HG03460 (cell line): Measurements from ENCODE around the gene ARMC5.
"Not testable (repeated sequence)": the region's sequence is repeated elsewhere in the genome, so short reads cannot be mapped to it uniquely, and the experiment has no call there.

Source experiments
- ATAC-seq: cut with Tn5 transposase; IDR thresholded peaks from one replicate; pipeline ENCODE4 v1.9.1; 2021; ENCODE audit not compliant: unreplicated experiment

The ARMC5 gene

GRCh38 chr16:31458844-31459686 is at the start of gene ARMC5:
Gene ARMC5 (plus strand): TSS chr16:31459501. CDS start chr16:31459525, 24 bp downstream.
- peak; percentile 69 for ATAC-seq

DNA sequence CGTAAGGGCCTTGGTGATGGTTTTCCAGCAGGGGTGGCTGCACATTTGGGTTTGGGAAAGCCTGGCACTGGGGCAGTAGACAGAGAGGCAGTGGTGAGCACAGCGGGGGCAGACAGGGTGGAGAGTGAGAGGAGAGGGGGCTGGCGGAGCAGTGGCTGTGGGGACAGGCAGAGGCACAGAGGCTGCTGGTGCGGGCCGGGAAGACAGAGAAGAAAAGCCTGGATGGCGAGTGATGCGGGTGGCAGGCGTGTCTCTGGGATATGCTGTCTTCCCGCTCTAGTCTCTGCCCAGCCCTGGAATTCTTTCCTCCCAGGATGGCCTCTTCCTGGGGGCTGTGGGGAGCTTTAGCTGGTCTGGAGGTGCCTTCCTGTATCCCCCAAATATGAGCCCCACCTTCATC is 49.2 kb upstream of the ARMC5 start:
- ATAC-seq: no peak

DNA sequence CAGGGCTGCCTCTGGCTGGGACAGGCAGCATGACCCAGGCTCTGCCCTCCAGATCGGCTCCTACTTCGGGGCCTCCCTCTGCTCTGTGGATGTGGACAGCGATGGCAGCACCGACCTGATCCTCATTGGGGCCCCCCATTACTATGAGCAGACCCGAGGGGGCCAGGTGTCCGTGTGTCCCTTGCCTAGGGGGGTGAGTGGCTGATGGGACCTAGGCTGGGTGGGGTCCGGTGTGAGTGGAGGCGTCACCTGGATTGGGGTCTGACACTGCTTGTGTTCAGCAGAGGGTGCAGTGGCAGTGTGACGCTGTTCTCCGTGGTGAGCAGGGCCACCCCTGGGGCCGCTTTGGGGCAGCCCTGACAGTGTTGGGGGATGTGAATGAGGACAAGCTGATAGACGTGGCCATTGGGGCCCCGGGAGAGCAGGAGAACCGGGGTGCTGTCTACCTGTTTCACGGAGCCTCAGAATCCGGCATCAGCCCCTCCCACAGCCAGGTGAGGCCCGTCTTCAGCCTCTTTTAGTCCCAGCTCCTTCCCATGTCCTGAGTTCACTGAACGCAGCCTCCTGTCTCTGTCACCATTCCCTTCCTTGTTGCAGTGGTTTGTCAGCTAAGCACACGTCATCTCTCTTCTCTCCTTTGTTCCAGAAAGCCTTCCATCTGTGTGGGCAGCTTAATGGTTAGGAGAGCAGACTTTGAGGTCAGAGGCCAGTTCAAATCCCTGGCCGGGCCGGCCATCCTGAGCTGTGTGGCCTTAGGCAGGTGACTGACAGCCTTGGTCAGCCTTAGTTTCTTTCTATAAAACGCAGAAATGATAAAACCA is 48.1 kb upstream of the ARMC5 start:
- no peak for ATAC-seq

DNA sequence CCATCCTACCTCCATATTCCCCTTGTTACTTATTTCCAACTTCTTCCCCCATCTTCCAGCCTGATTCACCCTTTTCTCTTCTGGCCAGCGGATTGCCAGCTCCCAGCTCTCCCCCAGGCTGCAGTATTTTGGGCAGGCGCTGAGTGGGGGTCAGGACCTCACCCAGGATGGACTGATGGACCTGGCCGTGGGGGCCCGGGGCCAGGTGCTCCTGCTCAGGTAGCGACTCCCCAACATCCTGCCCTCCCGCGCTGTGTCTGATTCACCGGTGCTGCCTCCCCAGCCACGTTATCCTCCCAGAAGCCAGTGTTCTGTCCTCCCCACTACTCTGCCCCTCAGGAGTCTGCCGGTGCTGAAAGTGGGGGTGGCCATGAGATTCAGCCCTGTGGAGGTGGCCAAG is 46.6 kb upstream of the ARMC5 start:
- no peak for ATAC-seq

DNA sequence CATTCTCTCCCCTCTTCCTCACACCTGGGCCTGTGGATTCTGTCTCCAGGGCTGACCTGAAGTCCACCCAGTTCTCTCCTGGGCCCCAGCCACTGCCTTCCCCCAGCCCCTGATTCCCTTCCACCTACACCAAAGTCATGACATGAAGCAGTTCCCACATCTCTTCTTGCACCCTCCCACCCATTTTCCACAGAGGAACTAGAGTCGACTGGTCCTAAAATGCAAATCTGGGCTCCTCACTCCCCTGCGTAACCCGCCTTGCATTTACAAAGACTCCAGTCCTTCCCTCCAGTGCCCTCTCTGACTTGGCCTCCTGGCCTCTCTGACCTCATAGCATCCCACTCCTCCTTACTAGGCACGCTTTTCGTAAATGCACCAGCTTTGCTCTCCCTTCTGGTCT is 45.9 kb upstream of the ARMC5 start:
- ATAC-seq: no peak

- no peak for ATAC-seq
Measured at GRCh38 chr16:31413943-31414342, 45.4 kb upstream of the ARMC5 start.

- ATAC-seq: no peak
Measured at GRCh38 chr16:31414706-31415105, 44.6 kb upstream of the ARMC5 start.

DNA sequence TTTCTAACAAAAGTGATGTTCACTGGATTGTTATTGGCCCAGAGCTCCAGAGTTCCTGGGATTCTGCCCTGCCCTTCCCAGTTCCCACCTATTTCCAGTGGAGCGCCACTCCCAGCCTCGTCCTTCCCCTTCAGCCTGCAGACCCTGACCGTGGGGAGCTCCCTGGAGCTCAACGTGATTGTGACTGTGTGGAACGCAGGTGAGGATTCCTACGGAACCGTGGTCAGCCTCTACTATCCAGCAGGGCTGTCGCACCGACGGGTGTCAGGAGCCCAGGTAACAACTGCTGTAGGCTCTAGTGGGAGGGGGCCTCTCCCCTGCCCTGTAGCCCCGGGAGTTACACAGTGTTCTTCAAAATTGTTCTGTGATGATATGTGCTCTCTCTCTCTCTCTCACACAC is 42.9 kb upstream of the ARMC5 start:
- ATAC-seq: no peak

GRCh38 chr16:31417036-31417435 is 42.3 kb upstream of the ARMC5 start:
- ATAC-seq: not testable (repeated sequence)

GRCh38 chr16:31417916-31418315 is 41.4 kb upstream of the ARMC5 start:
- no peak for ATAC-seq

DNA sequence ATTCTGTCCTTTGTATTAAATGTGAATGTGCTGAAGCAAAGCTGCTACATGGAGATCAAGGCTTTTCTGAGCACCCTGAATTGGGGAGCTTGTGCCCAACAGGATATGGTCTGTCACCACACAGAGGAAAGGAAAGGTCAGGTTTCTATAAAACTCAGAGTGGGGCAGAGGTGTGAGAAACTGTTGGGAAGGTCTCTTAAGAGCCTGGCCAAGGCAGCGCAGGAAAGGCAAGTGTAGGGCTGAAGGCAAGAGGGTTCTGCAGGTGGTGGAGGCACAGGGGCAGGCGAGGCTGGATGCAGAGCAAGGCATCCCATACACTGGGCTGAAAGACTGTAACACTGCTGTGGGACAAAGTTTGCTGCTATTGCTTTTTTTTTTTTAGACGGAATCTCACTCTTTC is 39.3 kb upstream of the ARMC5 start:
- ATAC-seq: no peak

DNA sequence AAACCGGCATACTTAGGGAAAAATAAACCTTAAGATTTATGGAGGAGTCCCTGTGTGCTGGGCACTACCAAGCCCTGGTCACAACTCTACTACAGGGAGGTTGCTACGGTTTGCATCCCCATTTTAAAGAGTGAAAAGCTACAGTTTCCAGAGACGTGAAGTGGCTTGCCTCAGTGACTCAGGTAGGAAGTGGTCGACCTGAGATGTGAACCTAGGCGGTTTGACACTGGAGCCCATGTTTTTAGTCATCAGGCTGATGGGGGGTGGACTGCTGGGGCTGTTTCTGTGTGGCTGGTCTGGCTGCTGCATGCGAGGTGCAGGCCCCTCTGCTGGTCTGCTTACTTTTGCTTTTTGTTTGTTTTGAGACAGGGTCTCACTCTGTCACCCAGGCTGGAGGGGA is 37.7 kb upstream of the ARMC5 start:
- no peak for ATAC-seq

DNA sequence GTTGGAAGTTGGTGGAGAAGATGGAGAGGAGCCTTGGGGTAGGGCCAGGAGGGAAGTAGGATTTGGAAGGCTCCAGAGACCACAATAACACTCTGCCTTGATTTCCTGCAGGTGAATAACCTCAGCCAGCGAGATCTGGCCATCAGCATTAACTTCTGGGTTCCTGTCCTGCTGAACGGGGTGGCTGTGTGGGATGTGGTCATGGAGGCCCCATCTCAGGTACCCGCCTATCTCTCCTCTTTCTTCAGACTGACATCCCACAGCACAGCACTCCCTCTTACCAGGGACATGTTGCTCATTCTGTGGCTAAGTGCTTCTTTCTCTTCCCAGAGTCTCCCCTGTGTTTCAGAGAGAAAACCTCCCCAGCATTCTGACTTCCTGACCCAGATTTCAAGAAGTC is 36.1 kb upstream of the ARMC5 start:
- ATAC-seq: no peak

- no peak for ATAC-seq
Measured at GRCh38 chr16:31423801-31424200, 35.5 kb upstream of the ARMC5 start.

DNA sequence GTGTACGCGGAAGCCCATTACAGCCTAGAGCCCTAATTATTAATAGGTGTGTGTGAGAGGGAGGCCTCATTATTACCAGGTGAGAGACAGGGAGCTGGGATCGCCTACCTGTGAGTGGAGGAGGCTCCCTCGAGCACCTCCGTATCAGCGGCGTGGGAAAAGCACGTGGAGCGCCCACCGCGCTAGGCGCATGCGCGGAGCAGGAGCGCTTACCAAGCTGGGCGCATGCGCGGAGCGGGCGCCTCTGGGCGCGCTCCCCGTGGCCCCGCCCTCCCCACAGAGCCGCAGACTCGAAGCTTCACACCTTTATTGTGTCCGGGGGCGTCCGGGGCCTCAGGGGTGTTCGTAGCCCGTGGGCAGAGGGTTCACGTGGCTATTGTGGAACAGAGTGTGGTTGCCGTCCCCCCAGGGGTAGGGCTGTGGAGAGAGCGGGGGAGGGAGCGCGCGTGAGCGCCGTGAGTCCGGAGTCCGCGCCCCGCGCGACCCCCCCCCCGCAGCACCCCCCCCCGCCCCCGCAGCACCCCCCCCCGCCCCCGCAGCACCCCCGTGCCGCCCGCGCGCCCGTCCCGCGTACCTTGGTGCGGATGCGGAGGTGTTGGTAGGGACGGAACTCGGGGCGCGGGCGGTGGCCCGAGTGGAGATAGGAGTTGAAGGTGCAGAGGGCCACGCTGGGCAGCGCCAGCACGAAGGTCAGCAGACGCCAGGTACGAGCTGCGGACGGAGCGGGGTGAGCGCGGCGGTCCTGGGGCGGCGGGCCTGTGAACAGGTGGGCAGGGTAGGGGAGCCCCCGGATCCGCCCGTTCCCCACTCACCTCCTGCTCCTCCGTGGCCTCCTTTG is 31.6 kb upstream of the ARMC5 start:
- ATAC-seq: no peak

- ATAC-seq: no peak
Measured at GRCh38 chr16:31428279-31428597, 31.1 kb upstream of the ARMC5 start, which contains the start of gene COX6A2. Gene COX6A2 (minus strand): TSS chr16:31428360. CDS start chr16:31428325, 35 bp downstream.

GRCh38 chr16:31428638-31429247 is 30.6 kb upstream of the ARMC5 start:
- ATAC-seq: no peak

GRCh38 chr16:31429314-31429713 is 30.0 kb upstream of the ARMC5 start:
- ATAC-seq: no peak

GRCh38 chr16:31429796-31430195 is 29.5 kb upstream of the ARMC5 start:
- ATAC-seq: no peak

DNA sequence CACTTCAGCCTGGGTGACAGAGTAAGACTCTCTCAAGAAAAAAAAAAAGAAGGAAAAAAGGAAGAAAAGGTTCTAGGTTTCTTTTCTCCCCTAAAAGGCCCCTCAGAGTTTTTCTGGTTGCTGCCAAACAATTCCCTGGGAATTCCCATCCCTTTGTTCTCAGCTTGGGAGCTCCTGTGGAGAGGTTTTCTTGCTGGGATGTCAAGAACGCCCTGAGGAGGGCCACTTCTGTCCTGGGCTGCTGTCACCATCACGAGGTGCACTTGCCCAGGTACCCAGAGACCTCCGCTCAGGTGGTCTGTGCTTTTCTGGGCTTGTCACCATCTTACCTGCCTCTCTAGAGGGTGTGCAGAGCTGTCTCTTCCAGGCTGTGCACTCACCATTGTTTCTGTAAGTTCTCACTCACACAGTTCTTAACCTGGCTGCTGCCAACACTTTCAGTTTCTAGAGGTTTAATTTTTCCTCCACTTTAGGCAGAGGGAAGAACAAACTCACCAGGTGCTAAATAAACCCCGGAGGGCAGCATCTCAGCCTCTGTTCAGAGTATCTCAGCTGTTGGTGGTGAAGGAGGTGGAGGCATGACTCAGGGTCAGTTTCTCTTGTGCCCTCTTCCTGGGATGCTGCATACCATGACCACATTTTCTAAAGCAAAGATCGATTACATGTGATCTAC is 28.8 kb upstream of the ARMC5 start:
- no peak for ATAC-seq
